Lower leg skin (tissue), 4 donors: ENCODE measurements around the gene MAGI2. TPM values are rescaled to one million over a fixed set of nuclear protein-coding genes. Genes with fewer than 3 reads are reported as not detected.

Source experiments
- DNase-seq, 2 donors: peaks; one replicate each; pipeline ENCODE4 v3.0.0-alpha.2; 2019; ENCODE audit warnings: low spot score in 2 of 2
- H3K4me3 ChIP-seq: fragments of 200-600 bp; sonication (generic); 2 replicates; pipeline ENCODE4 v1.5.1; 2017; ENCODE audit warnings: mild to moderate bottlenecking, low read depth; ENCODE audit not compliant: poor library complexity, severe bottlenecking
- POLR2A ChIP-seq, 2 donors: fragments of 450-650 bp; IDR thresholded peaks; one replicate each; pipeline ENCODE4 v1.6.1; 2016 to 2017; ENCODE audit warnings: antibody characterized with exemption in 2 of 2, mild to moderate bottlenecking in 1 of 2, moderate library complexity in 1 of 2
- WGBS, 2 donors: methylation state at CpG; one replicate each; pipeline ENCODE4 v1.1.5; 2018; 5-methylcytosine and 5-hydroxymethylcytosine counted together
- intact Hi-C: fragments of 100-400 bp; cut with DNase I; formaldehyde crosslinking; loops from one replicate; pipeline ENCODE4 v1.15.0; 2023; ENCODE audit warnings: low total_unique reads
- total RNA-seq, 4 donors: library from RNA; depleted of rRNA; stranded (reverse); fragments of >200 nt; gene quantifications; one replicate each; pipeline ENCODE4 v1.1.0, GENCODE V29; 2016
- TF ChIP-seq, protein P1 (sequence below), 3 donors: fragments of 450-650 bp; IDR thresholded peaks; one replicate each; pipeline ENCODE4 v1.5.1; 2016; ENCODE audit warnings: antibody characterized with exemption in 3 of 3, mild to moderate bottlenecking in 3 of 3, moderate library complexity in 2 of 3

The MAGI2 gene
- total RNA-seq, 4 donors from 2014 or later = 1.6 to 3.0 (median 2.1) TPM

GRCh38 chr7:78195281-78195680 lies 1258.2 kb downstream of the MAGI2 start:
- 86 to 91% methylated on average over 6 of the region's 6 CpGs for WGBS, 2 donors
- no peak for TF ChIP-seq POLR2A (IDR thresholded peaks at IDR 0.05)
- TF ChIP-seq, protein P1, sequence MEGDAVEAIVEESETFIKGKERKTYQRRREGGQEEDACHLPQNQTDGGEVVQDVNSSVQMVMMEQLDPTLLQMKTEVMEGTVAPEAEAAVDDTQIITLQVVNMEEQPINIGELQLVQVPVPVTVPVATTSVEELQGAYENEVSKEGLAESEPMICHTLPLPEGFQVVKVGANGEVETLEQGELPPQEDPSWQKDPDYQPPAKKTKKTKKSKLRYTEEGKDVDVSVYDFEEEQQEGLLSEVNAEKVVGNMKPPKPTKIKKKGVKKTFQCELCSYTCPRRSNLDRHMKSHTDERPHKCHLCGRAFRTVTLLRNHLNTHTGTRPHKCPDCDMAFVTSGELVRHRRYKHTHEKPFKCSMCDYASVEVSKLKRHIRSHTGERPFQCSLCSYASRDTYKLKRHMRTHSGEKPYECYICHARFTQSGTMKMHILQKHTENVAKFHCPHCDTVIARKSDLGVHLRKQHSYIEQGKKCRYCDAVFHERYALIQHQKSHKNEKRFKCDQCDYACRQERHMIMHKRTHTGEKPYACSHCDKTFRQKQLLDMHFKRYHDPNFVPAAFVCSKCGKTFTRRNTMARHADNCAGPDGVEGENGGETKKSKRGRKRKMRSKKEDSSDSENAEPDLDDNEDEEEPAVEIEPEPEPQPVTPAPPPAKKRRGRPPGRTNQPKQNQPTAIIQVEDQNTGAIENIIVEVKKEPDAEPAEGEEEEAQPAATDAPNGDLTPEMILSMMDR (IDR thresholded peaks at IDR 0.05) = no peak
- intact Hi-C loops = no loop called here

DNA sequence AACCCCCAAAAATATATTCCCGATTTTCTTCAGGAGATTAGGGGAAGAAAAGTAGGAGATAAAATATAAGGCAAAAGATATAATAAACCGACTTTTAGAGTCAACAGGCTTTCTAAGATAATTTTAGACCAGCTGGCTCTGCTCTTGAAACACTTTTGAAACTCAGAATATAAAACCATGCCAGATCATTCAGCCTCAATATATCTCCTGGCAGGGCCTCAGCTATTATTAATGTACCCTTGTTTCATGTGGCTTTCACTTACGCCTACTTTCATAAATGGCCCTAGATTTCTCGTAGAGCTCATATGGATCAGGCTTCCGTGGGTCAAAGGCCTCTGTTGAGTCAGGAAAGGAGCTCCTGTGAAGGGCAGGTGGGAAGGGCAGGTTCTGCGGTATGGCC lies 1258.9 kb downstream of the MAGI2 start:
- TF ChIP-seq, protein P1 (IDR thresholded peaks at IDR 0.05) = no peak
- no peak for TF ChIP-seq POLR2A (IDR thresholded peaks at IDR 0.05)
- WGBS, 2 donors = 86 to 87% methylated on average over 6 of the region's 6 CpGs
- intact Hi-C loops = no loop called here
- no peak for DNase-seq
- H3K4me3 ChIP-seq = no peak overlapping the region

More at GRCh38 chr7:78195281-78195680, 1258.2 kb downstream of the MAGI2 start:
- no peak for DNase-seq
- no peak overlapping the region for H3K4me3 ChIP-seq

DNA sequence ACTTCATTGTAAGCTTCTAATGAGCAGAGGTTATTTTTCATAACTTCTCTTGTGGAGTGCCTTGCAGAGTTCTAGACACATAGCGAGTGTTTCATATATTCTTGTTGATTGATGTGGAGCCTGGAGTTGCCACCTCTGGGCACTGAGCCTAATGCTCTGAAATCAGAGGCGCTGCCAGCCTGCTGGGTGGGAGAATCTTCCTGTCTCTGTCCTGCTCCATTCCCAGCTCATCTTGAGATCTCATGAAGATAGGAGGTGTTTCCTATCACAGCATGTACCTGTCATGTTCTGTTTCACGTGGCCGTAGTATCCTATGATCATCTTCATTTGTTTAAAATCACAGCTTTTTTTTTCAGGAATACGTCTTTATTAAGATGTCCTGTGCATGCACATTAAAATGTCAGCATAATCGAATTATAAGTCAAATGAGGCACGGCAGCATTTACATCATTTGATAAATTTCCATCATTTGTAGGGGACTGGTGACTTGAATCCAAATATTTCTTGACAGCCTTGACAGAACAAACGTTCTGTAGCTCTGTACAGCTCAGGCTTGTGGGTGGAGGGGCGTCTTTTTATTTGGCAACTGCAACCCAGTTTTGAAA lies 1261.9 kb downstream of the MAGI2 start:
- no peak for DNase-seq
- TF ChIP-seq POLR2A (IDR thresholded peaks at IDR 0.05) = no peak
- TF ChIP-seq, protein P1 (IDR thresholded peaks at IDR 0.05) = no peak
- intact Hi-C loops = no loop called here
- 48 to 55% methylated on average over 9 of the region's 9 CpGs for WGBS, 2 donors
- no peak overlapping the region for H3K4me3 ChIP-seq

- DNase-seq = no peak
- TF ChIP-seq POLR2A (IDR thresholded peaks at IDR 0.05) = no peak
- TF ChIP-seq, protein P1 (IDR thresholded peaks at IDR 0.05) = no peak
- no peak overlapping the region for H3K4me3 ChIP-seq
- intact Hi-C loops = no loop called here
Measured at GRCh38 chr7:78189762-78190161, 1263.7 kb downstream of the MAGI2 start.

GRCh38 chr7:78185149-78185745 lies 1268.2 kb downstream of the MAGI2 start:
- no peak for DNase-seq
- 46 to 49% methylated on average over 4 of the region's 4 CpGs for WGBS, 2 donors
- TF ChIP-seq, protein P1 (IDR thresholded peaks at IDR 0.05) = no peak
- no peak for TF ChIP-seq POLR2A (IDR thresholded peaks at IDR 0.05)
- no peak overlapping the region for H3K4me3 ChIP-seq
- intact Hi-C loops = no loop called here

- H3K4me3 ChIP-seq = no peak overlapping the region
- WGBS, 2 donors = 93 to 100% methylated on average over 1 of the region's 1 CpG
- TF ChIP-seq POLR2A (IDR thresholded peaks at IDR 0.05) = no peak
- TF ChIP-seq, protein P1 (IDR thresholded peaks at IDR 0.05) = no peak
- intact Hi-C loops = no loop called here
- DNase-seq = no peak
Measured at GRCh38 chr7:78184299-78184698, 1269.2 kb downstream of the MAGI2 start.
